ENCODE data around the gene ARCN1. TPM values are rescaled to one million over a fixed set of nuclear protein-coding genes. Genes with fewer than 3 reads are reported as not detected.

The ARCN1 gene
- total RNA-seq, 1 donor = 172 TPM

DNA sequence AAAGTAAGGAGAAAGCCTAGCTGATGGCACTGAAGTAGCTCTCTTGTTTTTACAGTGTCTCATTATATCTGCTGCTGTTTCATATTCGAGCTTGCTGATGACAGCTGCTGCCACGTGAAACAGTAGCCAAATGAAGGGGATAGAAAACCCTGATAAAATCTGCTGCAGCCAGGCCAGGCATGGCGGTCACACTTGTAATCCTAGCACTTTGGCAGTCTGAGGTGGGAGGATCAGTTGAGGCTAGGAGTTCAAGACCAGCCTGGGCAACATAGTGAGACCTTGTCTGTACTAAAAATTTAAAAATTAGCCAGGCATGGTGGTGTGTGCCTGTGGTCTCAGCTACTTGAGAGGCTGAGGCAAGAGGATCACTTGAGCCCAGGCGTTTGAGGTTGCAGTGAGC lies 19.9 kb upstream of the ARCN1 start:
- H2AFZ ChIP-seq (ENCODE audit: low read length) = no peak overlapping the region
- H3K4me1 ChIP-seq (ENCODE audit: insufficient read depth, low read length) = no peaks in the 10 kb centered on the region
- no peak overlapping the region for H3K4me2 ChIP-seq (ENCODE audit: insufficient read depth, low read length)
- no peaks in the 10 kb centered on the region for H3K9me3 ChIP-seq (ENCODE audit: low read depth, low read length)
- TF ChIP-seq CTCF (IDR thresholded peaks at IDR 0.05; ENCODE audit: extremely low read depth, low read depth, low read length) = no peak
- H3K79me2 ChIP-seq (ENCODE audit: insufficient read depth, low read length) = no peaks in the 10 kb centered on the region
- no peak overlapping the region for H3K27ac ChIP-seq (ENCODE audit: low read depth, low read length)
- H4K20me1 ChIP-seq (ENCODE audit: insufficient read depth, low read length) = no peaks in the 10 kb centered on the region
- no peak overlapping the region for H3K4me3 ChIP-seq (ENCODE audit: insufficient read depth, low read length)
- no peak for DNase-seq (ENCODE audit: insufficient read length, low spot score, missing footprints)
- H3K36me3 ChIP-seq (ENCODE audit: insufficient read depth, low read length) = peaks cover 25% of the 10 kb centered on the region
- H3K27me3 ChIP-seq (ENCODE audit: insufficient read depth, low read length) = no peaks in the 10 kb centered on the region

DNA sequence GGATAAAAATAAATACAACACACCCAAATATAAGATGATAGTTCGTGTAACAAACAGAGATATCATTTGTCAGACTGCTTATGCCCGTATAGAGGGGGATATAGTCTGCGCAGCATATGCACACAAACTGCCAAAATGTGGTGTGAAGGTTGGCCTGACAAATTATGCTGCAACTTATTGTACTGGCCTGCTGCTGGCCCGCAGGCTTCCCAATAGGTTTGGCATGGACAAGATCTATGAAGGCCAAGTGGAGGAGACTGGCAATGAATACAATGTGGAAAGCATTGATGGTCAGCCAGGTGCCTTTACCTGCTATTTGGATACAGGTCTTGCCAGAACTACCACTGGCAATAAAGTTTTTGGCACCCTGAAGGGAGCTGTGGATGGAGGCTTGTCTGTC lies 11.4 kb upstream of the ARCN1 start:
- no peak for DNase-seq (ENCODE audit: insufficient read length, low spot score, missing footprints)
- Histone ChIP-seq H2AFZ (ENCODE audit: low read length) (no peak overlapping the region), H3K9me3 (ENCODE audit: low read depth, low read length) (no peaks in the 10 kb centered on the region), H4K20me1 (ENCODE audit: insufficient read depth, low read length) (no peaks in the 10 kb centered on the region), H3K36me3 (ENCODE audit: insufficient read depth, low read length) (peaks cover 22% of the 10 kb centered on the region), H3K79me2 (ENCODE audit: insufficient read depth, low read length) (no peaks in the 10 kb centered on the region), H3K27me3 (ENCODE audit: insufficient read depth, low read length) (no peaks in the 10 kb centered on the region), H3K4me1 (ENCODE audit: insufficient read depth, low read length) (no peaks in the 10 kb centered on the region), H3K27ac (ENCODE audit: low read depth, low read length) (no peak overlapping the region), H3K4me3 (ENCODE audit: insufficient read depth, low read length) (no peak overlapping the region), H3K4me2 (ENCODE audit: insufficient read depth, low read length) (no peak overlapping the region)
- no peak for TF ChIP-seq CTCF (IDR thresholded peaks at IDR 0.05; ENCODE audit: extremely low read depth, low read depth, low read length)

GRCh38 chr11:118565051-118565450 lies 7.2 kb upstream of the ARCN1 start:
- Histone ChIP-seq H3K27me3 (ENCODE audit: insufficient read depth, low read length) (no peaks in the 10 kb centered on the region), H3K4me1 (ENCODE audit: insufficient read depth, low read length) (peaks cover 2% of the 10 kb centered on the region), H3K9me3 (ENCODE audit: low read depth, low read length) (no peaks in the 10 kb centered on the region), H2AFZ (ENCODE audit: low read length) (peak overlapping the region; percentile 28), H3K79me2 (ENCODE audit: insufficient read depth, low read length) (no peaks in the 10 kb centered on the region), H3K4me2 (ENCODE audit: insufficient read depth, low read length) (peak overlapping the region; percentile 98), H4K20me1 (ENCODE audit: insufficient read depth, low read length) (no peaks in the 10 kb centered on the region), H3K36me3 (ENCODE audit: insufficient read depth, low read length) (no peaks in the 10 kb centered on the region), H3K27ac (ENCODE audit: low read depth, low read length) (peak overlapping the region; percentile 44), H3K4me3 (ENCODE audit: insufficient read depth, low read length) (peak overlapping the region; percentile 87)
- TF ChIP-seq CTCF (IDR thresholded peaks at IDR 0.05; ENCODE audit: extremely low read depth, low read depth, low read length) = no peak
- peak; percentile 84 for DNase-seq (ENCODE audit: insufficient read length, low spot score, missing footprints)

DNA sequence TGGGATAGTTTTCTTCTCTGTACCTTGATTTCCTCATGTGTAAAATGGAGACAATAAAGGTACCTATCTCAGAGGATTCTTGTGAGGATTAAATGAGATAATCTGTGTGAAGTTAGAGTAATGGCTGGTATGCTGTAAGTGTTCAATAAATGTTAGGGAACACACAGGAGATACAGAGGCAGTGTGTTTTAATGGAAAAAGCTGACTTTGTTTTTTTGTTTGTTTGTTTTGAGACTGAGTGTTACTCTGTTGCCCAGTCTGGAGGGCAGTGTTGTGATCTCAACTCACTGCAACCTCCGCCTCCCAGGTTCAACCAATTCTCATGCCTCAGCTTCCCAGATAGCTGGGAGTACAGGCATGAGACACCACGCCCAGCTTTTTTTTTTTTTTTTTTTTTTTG lies 2.5 kb upstream of the ARCN1 start:
- H3K9me3 ChIP-seq (ENCODE audit: low read depth, low read length) = no peaks in the 10 kb centered on the region
- H3K79me2 ChIP-seq (ENCODE audit: insufficient read depth, low read length) = peaks cover 34% of the 10 kb centered on the region
- H3K27ac ChIP-seq (ENCODE audit: low read depth, low read length) = no peak overlapping the region
- peaks cover 19% of the 10 kb centered on the region for H3K4me1 ChIP-seq (ENCODE audit: insufficient read depth, low read length)
- H4K20me1 ChIP-seq (ENCODE audit: insufficient read depth, low read length) = peaks cover 19% of the 10 kb centered on the region
- DNase-seq (ENCODE audit: insufficient read length, low spot score, missing footprints) = peak; percentile 58
- no peak overlapping the region for H2AFZ ChIP-seq (ENCODE audit: low read length)
- H3K27me3 ChIP-seq (ENCODE audit: insufficient read depth, low read length) = no peaks in the 10 kb centered on the region
- H3K4me3 ChIP-seq (ENCODE audit: insufficient read depth, low read length) = no peak overlapping the region
- no peaks in the 10 kb centered on the region for H3K36me3 ChIP-seq (ENCODE audit: insufficient read depth, low read length)
- TF ChIP-seq CTCF (IDR thresholded peaks at IDR 0.05; ENCODE audit: extremely low read depth, low read depth, low read length) = no peak
- no peak overlapping the region for H3K4me2 ChIP-seq (ENCODE audit: insufficient read depth, low read length)
